GM21528 (cell line): ENCODE results near the gene MPV17.
"Not testable (repeated sequence)": the region's sequence is repeated elsewhere in the genome, so short reads cannot be mapped to it uniquely, and the experiment has no call there.

Experiments
- ATAC-seq: cut with Tn5 transposase; IDR thresholded peaks from one replicate; pipeline ENCODE4 v1.9.1; 2021; ENCODE audit warnings: mild to moderate bottlenecking, moderate library complexity; ENCODE audit not compliant: unreplicated experiment, low FRiP score

The MPV17 gene

GRCh38 chr2:27300606-27301005 lies 22.3 kb downstream of the MPV17 start:
- ATAC-seq, result not testable (repeated sequence)

GRCh38 chr2:27298391-27299080 lies 24.4 kb downstream of the MPV17 start:
- ATAC-seq, result no peak

GRCh38 chr2:27297195-27297594 lies 25.7 kb downstream of the MPV17 start:
- ATAC-seq, result no peak

- no peak for ATAC-seq
Measured at GRCh38 chr2:27296481-27296880, 26.4 kb downstream of the MPV17 start.

GRCh38 chr2:27294928-27295327 lies 28.0 kb downstream of the MPV17 start:
- ATAC-seq, result no peak

GRCh38 chr2:27291865-27292264 lies 31.0 kb downstream of the MPV17 start:
- ATAC-seq, result no peak

- no peak for ATAC-seq
Measured at GRCh38 chr2:27290549-27290948, 32.3 kb downstream of the MPV17 start.

GRCh38 chr2:27288610-27289009 lies 34.3 kb downstream of the MPV17 start:
- no peak for ATAC-seq

- ATAC-seq, result no peak
Measured at GRCh38 chr2:27285481-27285880, 37.4 kb downstream of the MPV17 start.

GRCh38 chr2:27284996-27285395 lies 37.9 kb downstream of the MPV17 start:
- ATAC-seq, result no peak

- no peak for ATAC-seq
Measured at GRCh38 chr2:27282892-27283291, 40.0 kb downstream of the MPV17 start.

- no peak for ATAC-seq
Measured at GRCh38 chr2:27281855-27282559, 40.9 kb downstream of the MPV17 start, which contains the start of gene TRIM54. TSS of gene TRIM54 (plus strand) at chr2:27282429. CDS start at chr2:27282732, 303 bp downstream.

- no peak for ATAC-seq
Measured at GRCh38 chr2:27281442-27281841, 41.5 kb downstream of the MPV17 start.

- ATAC-seq, result no peak
Measured at GRCh38 chr2:27280826-27281225, 42.1 kb downstream of the MPV17 start.

- ATAC-seq, result no peak
Measured at GRCh38 chr2:27278010-27278409, 44.9 kb downstream of the MPV17 start.

GRCh38 chr2:27275211-27276150 lies 47.4 kb downstream of the MPV17 start, which contains the start of gene DNAJC5G:
TSS of gene DNAJC5G (plus strand) at chr2:27275433. CDS start at chr2:27276729, 1,296 bp downstream.
- no peak for ATAC-seq

- not testable (repeated sequence) for ATAC-seq
Measured at GRCh38 chr2:27272537-27273522, 50.1 kb downstream of the MPV17 start.

GRCh38 chr2:27271631-27272340 lies 51.1 kb downstream of the MPV17 start:
- no peak for ATAC-seq

- no peak for ATAC-seq
Measured at GRCh38 chr2:27270670-27271069, 52.2 kb downstream of the MPV17 start.
